Muscle of leg (tissue), 11 donors: ENCODE data around the gene SLAMF9. TPM values are rescaled to one million over a fixed set of nuclear protein-coding genes. Genes with fewer than 3 reads are reported as not detected.

Experiments used
- DNase-seq: peaks from one replicate; pipeline ENCODE4 v3.0.0; 2013
- H3K27ac ChIP-seq: one replicate; pipeline ENCODE4 v1.5.1; 2013; ENCODE audit warnings: mild to moderate bottlenecking, low read length, control low read depth
- H3K27me3 ChIP-seq: one replicate; pipeline ENCODE4 v1.6.1; 2013; ENCODE audit warnings: low read length; ENCODE audit not compliant: control insufficient read depth, insufficient read depth
- H3K36me3 ChIP-seq: one replicate; pipeline ENCODE4 v1.6.1; 2013; ENCODE audit warnings: low read length; ENCODE audit not compliant: control insufficient read depth, insufficient read depth
- H3K4me1 ChIP-seq: one replicate; pipeline ENCODE4 v1.6.1; 2013; ENCODE audit warnings: low read length; ENCODE audit not compliant: control insufficient read depth, insufficient read depth
- H3K4me3 ChIP-seq: one replicate; pipeline ENCODE4 v1.5.1; 2013; ENCODE audit warnings: low read length, control low read depth
- H3K9me3 ChIP-seq: replicated peaks from 2 replicates; pipeline ENCODE4 v1.6.1; 2013; ENCODE audit warnings: low read depth, low read length; ENCODE audit not compliant: control insufficient read depth
- WGBS: methylation state at CpG from one replicate; pipeline ENCODE4 v1.1.5; 2013; ENCODE audit warnings: missing lambda C conversion rate; ENCODE audit not compliant: insufficient coverage; 5-methylcytosine and 5-hydroxymethylcytosine counted together
- polyA plus RNA-seq, 8 donors: library from polyadenylated mRNA; unstranded; fragments of 120-200 nt; gene quantifications; one replicate each; pipeline versions ENCODE4 v1.2.1 to v1.2.3, GENCODE V29; 2013; ENCODE audit warnings: inconsistent platforms in 1 of 8, low replicate concordance in 1 of 8; ENCODE audit not compliant: insufficient read length in 8 of 8, insufficient read depth in 1 of 8
- total RNA-seq: library from RNA; stranded (reverse); fragments of 120-200 nt; gene quantifications from one replicate; pipeline ENCODE4 v1.2.4, GENCODE V29; 2013

Gene SLAMF9
- total and polyA plus RNA-seq, 9 donors: not detected

DNA sequence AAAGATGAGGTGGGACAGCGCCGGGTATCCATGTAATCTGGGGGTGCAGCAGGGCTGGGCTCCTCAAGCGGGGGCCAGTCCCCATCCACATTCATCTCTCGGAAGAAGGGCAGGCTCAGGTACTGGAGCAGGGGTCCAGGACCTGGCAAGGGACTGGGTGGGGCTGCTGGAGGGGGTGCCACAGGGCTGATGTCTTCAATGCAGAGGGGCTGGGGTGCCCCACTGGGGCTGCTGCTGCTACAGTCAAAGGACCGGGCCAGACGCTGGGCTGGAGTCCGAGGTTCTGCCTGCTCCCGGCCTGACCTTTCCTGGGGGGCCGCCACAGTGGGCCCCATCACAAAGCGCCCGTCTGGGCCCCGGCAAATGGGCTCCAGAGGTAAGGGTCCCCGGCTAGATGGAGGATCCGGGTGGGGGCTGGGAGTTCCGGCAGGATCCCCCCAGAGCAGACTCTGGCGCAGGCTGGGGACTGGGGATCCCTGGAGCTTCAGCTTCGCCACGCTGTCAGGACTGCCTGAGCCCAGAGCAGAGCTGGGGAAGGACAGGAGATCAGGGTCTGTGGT, 25.5 kb downstream of the SLAMF9 start:
- H3K4me3 ChIP-seq: no peak overlapping the region
- H3K9me3 ChIP-seq: no peaks in the 10 kb centered on the region
- peaks cover 15% of the 10 kb centered on the region for H3K4me1 ChIP-seq
- no peaks in the 10 kb centered on the region for H3K36me3 ChIP-seq
- H3K27me3 ChIP-seq: no peaks in the 10 kb centered on the region
- no peak overlapping the region for H3K27ac ChIP-seq
- WGBS: 84% methylated on average over 17 of the region's 18 CpGs
- DNase-seq: no peak

DNA sequence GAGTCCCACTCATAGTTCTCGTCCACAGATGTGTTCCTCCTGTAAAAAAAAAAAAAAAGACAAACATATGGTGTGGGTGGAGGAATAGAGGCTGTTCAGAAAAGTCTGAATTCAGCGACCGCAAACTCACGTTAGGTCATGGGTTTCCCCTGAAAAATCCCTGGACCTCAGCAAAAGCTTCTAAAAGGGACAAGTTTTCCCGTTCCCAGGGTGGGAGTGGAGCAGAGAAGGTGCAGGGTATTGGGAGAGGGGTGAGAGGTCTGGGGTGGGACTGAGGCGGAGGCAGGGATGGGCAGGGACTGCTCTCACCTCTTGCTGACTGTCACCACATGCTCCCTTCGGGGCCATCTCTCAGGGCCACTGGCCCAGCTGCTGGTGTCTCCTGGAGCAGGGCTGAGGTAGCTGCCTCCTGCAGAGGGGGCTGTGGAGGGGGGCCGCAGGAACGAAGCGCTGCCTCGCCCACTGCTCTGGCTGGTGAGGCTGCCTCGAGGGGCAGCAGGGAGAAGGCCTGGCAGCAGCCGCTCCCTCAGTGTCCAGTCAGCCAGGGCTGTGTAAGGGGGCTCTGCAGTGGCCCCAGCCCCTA, 26.1 kb downstream of the SLAMF9 start:
- no peak overlapping the region for H3K27ac ChIP-seq
- WGBS: 53% methylated on average over 9 of the region's 13 CpGs
- no peaks in the 10 kb centered on the region for H3K27me3 ChIP-seq
- H3K4me3 ChIP-seq: no peak overlapping the region
- DNase-seq: peak; percentile 49
- peaks cover 21% of the 10 kb centered on the region for H3K4me1 ChIP-seq
- no peaks in the 10 kb centered on the region for H3K36me3 ChIP-seq
- H3K9me3 ChIP-seq: no peaks in the 10 kb centered on the region

DNA sequence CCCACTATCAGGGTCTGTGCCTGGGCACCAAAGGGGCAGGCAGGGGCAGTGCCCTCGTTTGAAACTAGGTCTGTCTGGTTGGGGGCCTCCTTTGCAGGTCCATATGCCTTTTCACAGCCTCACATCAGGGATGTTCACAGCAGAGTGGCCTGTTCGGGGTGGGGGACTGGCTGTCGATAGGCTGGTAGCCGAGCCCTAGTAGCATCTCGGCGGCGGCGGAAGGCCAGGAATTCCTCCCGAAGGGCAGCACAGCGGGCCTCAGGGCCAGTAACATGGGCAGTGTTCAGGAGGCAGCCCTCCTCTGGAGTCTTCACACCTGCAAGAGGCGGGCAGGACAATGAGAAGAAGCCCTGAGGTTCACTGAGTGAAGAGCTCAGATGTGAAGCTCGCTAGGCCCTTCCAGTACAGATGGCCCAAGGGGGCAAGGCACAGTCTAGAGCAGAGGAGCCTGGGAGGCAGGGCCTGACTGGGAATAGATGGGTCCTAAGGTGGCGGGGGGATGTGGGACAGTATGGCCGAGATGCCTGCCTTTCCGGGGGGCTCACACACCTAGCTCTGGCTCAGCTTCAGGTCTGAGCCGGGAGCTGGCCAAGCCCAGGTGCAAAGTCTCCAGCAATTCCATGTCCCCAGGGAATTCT, 26.7 kb downstream of the SLAMF9 start:
- Histone ChIP-seq H3K4me1 (peaks cover 27% of the 10 kb centered on the region), H3K36me3 (peaks cover 3% of the 10 kb centered on the region), H3K9me3 (no peaks in the 10 kb centered on the region), H3K27me3 (no peaks in the 10 kb centered on the region), H3K27ac (no peak overlapping the region), H3K4me3 (no peak overlapping the region)
- 82% methylated on average over 15 of the region's 16 CpGs for WGBS
- no peak for DNase-seq

DNA sequence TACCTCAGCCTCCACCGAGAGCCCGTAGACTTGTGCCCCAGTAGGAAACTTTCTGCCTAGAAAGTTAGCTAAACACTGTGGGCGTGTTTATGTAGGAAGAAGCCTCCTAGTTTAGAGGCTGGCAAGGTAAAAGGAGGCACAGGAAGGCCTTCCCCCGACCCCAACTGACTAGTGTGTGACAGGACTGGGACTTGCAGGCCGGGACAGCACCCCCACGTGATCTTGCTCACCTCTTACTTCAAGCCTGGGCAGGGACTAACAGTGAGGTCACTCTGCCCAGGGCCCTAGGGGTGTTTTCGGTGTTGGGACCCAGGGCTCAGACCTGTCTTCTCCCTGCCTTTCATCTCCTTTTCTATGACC, 28.3 kb downstream of the SLAMF9 start:
- no peak for DNase-seq
- Histone ChIP-seq H3K27ac (peak overlapping the region; percentile 95), H3K36me3 (peaks cover 10% of the 10 kb centered on the region), H3K27me3 (no peaks in the 10 kb centered on the region), H3K4me1 (peaks cover 43% of the 10 kb centered on the region), H3K9me3 (no peaks in the 10 kb centered on the region), H3K4me3 (peak overlapping the region; percentile 97)
- WGBS: 30% methylated on average over 2 of the region's 7 CpGs

- WGBS: under 1% methylated on average over 56 of the region's 58 CpGs
- DNase-seq: peak; percentile 97
- no peaks in the 10 kb centered on the region for H3K27me3 ChIP-seq
- H3K27ac ChIP-seq: peak within 1 kb of the TSS; percentile 95
- H3K36me3 ChIP-seq: peaks cover 16% of the 10 kb centered on the region
- peaks cover 50% of the 10 kb centered on the region for H3K4me1 ChIP-seq
- no peaks in the 10 kb centered on the region for H3K9me3 ChIP-seq
- H3K4me3 ChIP-seq: peak within 1 kb of the TSS; percentile 97
These were observed 29.0 kb downstream of the SLAMF9 start, which contains the start of gene TAGLN2 for GRCh38 chr1:159924791-159925718. TSS of gene TAGLN2 (minus strand) at chr1:159925507. CDS start at chr1:159920509, 4,998 bp downstream.

GRCh38 chr1:159924025-159924790, 29.8 kb downstream of the SLAMF9 start:
- H3K27me3 ChIP-seq: no peaks in the 10 kb centered on the region
- H3K4me3 ChIP-seq: peak overlapping the region; percentile 97
- no peaks in the 10 kb centered on the region for H3K9me3 ChIP-seq
- DNase-seq: peak; percentile 89
- WGBS: 1% methylated on average over 31 of the region's 31 CpGs
- H3K27ac ChIP-seq: peak overlapping the region; percentile 95
- H3K4me1 ChIP-seq: peaks cover 58% of the 10 kb centered on the region
- H3K36me3 ChIP-seq: peaks cover 24% of the 10 kb centered on the region

- peak overlapping the region; percentile 97 for H3K4me3 ChIP-seq
- WGBS: 2% methylated on average over 14 of the region's 20 CpGs
- no peaks in the 10 kb centered on the region for H3K27me3 ChIP-seq
- H3K4me1 ChIP-seq: peaks cover 66% of the 10 kb centered on the region
- H3K9me3 ChIP-seq: no peaks in the 10 kb centered on the region
- peak overlapping the region; percentile 95 for H3K27ac ChIP-seq
- peaks cover 32% of the 10 kb centered on the region for H3K36me3 ChIP-seq
- DNase-seq: peak; percentile 96
These were observed 30.6 kb downstream of the SLAMF9 start for GRCh38 chr1:159923203-159924024.

DNA sequence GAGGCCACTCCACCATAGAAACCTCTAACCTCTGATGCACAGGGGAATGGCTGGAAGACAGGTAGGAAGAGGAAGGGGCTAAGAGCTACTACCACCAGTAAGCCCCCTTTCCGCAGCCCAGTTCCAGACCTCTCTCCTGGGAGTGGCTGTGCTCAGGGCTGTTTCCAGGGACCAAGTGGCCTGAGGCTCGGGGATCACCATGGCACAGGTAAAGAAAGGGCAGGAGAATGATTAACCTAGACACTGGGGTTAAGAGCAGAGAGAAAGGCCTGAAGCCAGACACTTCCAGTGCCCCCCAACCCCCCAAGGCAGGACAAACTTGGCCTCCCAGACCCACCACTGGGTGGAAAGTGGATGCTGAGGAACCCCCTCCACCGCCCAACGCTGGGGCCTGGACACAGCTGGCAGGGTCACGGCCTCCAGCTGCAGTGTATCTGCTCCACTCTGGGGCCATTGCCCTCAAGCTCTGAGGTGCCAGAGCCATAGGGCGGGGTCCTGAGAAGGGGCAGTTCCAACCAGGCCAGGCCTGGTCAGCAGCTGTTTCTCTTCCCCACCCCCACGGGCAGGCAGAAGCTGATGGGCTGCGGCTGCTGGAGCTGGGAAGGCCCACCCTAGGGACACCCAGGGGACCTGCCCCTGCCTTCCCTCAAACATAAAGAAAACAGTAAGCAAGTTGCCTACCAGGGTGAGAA, 31.4 kb downstream of the SLAMF9 start:
- Histone ChIP-seq H3K27me3 (no peaks in the 10 kb centered on the region), H3K36me3 (peaks cover 39% of the 10 kb centered on the region), H3K4me1 (peaks cover 70% of the 10 kb centered on the region), H3K4me3 (peak overlapping the region; percentile 97), H3K9me3 (no peaks in the 10 kb centered on the region), H3K27ac (peak overlapping the region; percentile 95)
- WGBS: 43% methylated on average over 4 of the region's 8 CpGs
- DNase-seq: peak; percentile 90
